HG02852 (cell line): ENCODE data around the gene EBNA1BP2.
"Not testable (repeated sequence)": the region's sequence is repeated elsewhere in the genome, so short reads cannot be mapped to it uniquely, and the experiment has no call there.

ENCODE experiments used
- ATAC-seq: cut with Tn5 transposase; IDR thresholded peaks from one replicate; pipeline ENCODE4 v1.9.1; 2021; ENCODE audit warnings: mild to moderate bottlenecking, moderate library complexity; ENCODE audit not compliant: unreplicated experiment

The EBNA1BP2 gene

DNA sequence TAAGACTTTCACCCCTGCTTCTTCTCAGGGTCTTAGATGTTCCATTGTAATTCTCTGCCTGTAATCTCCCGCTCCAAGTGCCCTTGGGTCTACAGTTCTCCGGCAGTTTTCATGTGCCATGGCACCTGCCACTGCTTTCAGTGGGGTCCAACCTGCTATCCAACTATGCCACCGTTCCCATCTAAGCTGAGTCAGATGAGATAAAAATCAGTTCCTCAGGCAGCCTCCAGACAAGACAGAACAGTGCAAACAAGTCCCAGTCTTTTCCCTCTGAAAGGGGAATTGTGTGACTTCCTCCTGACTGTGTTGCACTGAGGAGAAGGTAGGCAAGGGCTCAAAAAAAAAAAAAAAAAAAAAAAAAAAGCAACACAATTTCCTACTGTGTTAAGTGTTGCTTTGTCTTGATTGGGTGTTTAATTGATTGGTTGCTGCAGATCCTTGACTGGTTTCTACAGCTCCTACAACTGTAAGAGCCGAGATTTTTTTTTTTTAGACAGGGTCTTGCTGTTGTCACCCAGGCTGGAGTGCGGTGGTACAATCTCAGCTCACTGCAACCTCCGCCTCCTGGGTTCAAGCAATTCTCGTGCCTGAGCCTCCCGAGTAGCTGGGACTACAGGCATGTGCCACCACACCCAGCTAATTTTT, 50.7 kb downstream of the EBNA1BP2 start:
- no peak for ATAC-seq

DNA sequence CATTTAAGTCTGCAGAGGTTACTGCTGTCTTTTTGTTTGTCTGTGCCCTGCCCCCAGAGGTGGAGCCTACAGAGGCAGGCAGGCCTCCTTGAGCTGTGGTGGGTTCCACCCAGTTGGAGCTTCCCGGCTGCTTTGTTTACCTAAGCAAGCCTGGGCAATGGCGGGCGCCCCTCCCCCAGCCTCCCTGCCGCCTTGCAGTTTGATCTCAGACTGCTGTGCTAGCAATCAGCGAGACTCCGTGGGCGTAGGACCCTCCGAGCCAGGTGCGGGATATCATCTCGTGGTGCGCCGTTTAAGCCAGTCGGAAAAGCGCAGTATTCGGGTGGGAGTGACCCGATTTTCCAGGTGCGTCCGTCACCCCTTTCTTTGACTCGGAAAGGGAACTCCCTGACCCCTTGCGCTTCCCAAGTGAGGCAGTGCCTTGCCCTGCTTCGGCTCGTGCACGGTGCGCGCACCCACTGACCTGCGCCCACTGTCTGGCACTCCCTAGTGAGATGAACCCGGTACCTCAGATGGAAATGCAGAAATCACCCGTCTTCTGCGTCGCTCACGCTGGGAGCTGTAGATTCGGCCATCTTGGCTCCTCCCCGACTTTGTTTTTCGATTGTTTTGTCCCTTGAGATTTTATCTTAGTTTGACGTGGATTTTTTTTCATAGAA, 52.0 kb downstream of the EBNA1BP2 start:
- not testable (repeated sequence) for ATAC-seq
